Eye (tissue), 1 donor: ENCODE results near the gene NUFIP1.
"Not testable (repeated sequence)": the region's sequence is repeated elsewhere in the genome, so short reads cannot be mapped to it uniquely, and the experiment has no call there.

Experiments
- DNase-seq: peaks from one replicate; pipeline ENCODE4 v3.0.0-alpha.2; 2015

Gene NUFIP1

GRCh38 chr13:44919104-44919804, 70.0 kb downstream of the NUFIP1 start:
- DNase-seq, result no peak

DNA sequence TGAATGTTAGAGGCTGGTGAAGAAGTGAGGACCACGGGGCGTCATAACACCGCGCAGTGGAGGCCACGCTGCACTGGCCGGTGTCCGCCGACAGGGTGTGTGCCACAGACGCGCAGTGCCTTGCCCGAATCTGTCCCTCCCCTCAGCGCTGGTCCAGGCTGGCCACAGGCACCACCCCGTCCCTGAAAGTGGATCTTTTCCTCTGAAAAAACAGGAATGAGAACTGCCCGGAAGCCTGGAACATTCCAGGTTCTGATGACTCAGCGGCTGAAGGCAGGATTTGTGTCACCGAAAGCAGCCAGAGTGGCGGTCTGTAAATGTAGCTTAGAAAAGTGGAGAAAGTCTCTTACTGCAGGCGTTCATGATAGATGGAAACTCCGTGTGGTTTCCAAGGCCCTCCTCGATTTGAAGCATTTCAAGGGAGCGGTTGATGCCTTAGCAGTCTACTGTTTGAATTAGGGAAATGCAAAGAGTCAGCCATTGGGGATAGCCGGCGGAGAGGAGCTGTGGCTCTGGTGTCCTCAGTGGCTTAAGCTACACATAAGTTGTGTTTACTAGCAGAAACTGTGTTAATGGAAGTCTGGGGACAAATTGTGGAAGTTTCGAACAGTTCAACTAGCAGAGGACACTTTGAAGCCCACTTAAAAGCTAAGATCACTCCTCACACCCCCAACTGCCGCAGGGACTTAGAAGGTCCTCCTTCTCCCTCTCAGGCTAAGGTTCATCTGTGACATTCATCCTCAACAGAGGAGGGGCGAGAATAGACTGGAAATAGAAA, 70.8 kb downstream of the NUFIP1 start:
- DNase-seq, result no peak

DNA sequence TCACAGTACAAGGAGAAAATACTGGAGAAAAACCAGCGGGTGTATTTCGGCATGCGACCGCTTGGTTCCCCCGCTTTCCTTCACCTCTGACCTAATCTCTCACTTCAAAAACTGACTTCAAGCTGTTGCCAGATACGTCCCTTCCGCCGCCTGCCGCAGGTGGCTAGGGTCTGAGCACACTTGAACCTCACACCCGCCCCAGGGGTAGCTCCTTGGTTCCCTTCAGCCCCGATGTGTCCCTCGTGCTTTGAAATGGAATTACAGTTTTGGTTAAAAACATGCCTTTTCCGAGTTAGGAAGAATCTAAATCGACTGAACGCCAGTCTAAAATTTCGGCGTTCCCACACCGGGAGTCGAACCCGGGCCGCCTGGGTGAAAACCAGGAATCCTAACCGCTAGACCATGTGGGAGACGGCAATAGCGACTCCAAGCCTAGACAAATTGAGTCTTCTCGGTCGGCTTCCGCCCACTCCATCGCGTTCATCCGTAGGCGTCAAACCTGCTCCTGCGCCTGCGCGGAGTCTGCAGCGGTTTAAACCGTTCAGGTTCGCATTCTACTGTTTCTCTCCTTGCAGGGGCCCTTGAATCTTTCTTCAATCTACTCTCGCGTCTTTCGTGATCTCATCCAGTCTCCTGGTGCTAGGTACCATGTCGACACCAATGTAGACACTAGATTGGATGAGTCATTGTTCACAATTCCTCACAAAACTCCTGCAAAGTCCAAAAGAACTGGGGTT, 71.5 kb downstream of the NUFIP1 start:
- peak; percentile 100 for DNase-seq

DNA sequence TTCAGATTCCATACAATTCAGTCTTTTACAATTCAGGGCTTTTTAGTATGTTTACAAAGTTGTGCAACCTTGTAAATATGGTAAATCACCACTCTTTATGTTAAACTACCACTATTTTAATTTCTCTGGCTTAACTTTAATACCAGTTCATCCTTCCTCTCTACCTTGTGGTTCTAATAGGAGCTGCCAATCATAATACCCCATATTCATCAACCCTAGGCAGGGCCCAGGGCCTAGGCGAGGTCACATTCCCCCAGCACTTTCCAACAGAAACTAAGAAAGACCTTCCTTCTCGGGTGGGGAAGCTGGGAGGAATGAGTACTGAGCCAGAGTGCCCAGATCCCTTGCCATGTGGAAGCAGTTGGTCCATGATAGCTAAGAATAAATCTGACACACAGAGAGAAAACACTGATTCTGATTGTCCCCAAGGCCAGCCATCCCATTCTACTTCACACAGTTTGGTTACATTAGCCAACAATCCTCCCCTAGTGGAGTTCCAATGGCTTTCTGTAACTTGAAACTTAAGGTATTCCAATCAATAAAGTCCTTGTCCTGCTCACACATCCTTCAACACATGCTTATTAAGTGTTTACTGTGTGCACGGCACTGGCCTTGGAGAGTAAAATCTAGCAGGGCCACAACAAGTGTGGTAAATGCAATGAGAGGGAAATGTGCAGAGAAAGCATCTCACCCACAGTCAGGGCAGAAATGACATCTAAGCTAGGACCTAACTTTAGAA, 76.8 kb downstream of the NUFIP1 start:
- no peak for DNase-seq

- no peak for DNase-seq
Observed at GRCh38 chr13:44908712-44909111, 80.6 kb downstream of the NUFIP1 start.

DNA sequence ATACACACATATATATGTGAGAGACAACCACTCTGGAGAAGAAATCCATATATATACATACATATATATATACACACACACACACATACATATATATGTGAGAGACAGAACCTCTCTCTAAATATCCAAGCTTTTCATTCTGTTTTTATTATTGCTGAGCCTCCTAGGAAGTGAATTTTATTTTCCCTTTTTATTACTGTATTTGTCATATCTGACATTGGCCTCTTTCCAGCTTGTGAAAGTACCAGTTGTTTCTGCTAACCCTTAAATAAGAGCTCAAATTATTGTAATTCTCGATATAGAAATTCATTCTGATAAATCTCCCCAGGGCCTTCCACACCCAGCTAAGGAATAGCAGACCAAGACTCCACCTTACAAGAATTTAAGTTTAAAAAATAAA, 81.0 kb downstream of the NUFIP1 start:
- DNase-seq, result no peak

- peak; percentile 80 for DNase-seq
Observed at GRCh38 chr13:44906713-44907112, 82.6 kb downstream of the NUFIP1 start.

GRCh38 chr13:44906230-44906629, 83.0 kb downstream of the NUFIP1 start:
- no peak for DNase-seq

GRCh38 chr13:44905556-44905955, 83.7 kb downstream of the NUFIP1 start:
- DNase-seq, result no peak

GRCh38 chr13:44904967-44905366, 84.3 kb downstream of the NUFIP1 start:
- peak; percentile 84 for DNase-seq

GRCh38 chr13:44903574-44903985, 85.7 kb downstream of the NUFIP1 start:
- peak; percentile 80 for DNase-seq

DNA sequence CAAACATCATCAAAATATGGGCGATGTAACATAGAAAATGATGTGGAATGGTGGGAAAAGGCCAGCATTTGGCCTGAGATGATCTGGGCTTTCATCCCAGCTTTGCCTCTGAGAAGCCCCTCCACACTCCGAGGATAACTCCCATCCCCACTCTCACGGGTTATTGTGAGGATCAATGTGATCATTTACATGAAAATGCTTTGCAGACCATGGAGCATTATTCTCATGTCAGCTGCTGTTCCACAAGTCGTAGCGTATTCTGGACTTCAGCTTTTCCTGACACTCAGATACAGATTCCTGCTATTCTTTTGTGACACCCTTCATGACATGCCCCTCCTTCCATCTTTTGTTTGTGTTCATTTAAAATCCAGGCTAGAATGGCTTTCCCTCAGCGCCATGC, 86.5 kb downstream of the NUFIP1 start:
- peak; percentile 35 for DNase-seq

DNA sequence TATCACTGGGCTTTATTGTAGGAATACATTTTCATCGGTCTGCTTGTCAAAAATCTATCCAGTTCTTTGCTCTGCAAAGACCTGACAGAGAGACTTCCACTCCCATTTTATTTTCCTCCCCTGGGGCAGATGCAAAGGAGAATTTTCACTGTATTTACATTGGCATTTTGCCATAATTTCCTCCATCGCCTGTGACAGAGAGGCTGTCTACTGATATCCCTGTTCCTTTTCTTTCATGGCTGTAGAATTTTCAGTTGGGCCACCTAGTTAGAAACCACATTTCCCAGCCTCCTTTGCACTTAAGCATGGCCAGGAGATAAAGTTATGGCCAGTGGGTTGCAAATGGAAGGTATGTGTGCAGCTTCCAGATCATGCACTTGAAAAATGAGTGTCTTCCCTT, 89.3 kb downstream of the NUFIP1 start:
- DNase-seq, result no peak

GRCh38 chr13:44898308-44898707, 91.0 kb downstream of the NUFIP1 start:
- DNase-seq, result not testable (repeated sequence)

- DNase-seq, result no peak
Observed at GRCh38 chr13:44895953-44896335, 93.3 kb downstream of the NUFIP1 start.

GRCh38 chr13:44895264-44895952, 93.9 kb downstream of the NUFIP1 start:
- no peak for DNase-seq

GRCh38 chr13:44894001-44894770, 95.1 kb downstream of the NUFIP1 start:
- DNase-seq, result peak; percentile 57
